Limb (tissue), 2 donors: Measurements from ENCODE around the gene CARS1.
A peak's percentile ranks its signal among the peaks of the same experiment; 100 is the strongest.

ENCODE experiments used
- DNase-seq, 2 donors: peaks; one replicate each; pipeline ENCODE4 v3.0.0-alpha.2; 2016; ENCODE audit errors: extremely low spot score in 2 of 2

Gene CARS1

DNA sequence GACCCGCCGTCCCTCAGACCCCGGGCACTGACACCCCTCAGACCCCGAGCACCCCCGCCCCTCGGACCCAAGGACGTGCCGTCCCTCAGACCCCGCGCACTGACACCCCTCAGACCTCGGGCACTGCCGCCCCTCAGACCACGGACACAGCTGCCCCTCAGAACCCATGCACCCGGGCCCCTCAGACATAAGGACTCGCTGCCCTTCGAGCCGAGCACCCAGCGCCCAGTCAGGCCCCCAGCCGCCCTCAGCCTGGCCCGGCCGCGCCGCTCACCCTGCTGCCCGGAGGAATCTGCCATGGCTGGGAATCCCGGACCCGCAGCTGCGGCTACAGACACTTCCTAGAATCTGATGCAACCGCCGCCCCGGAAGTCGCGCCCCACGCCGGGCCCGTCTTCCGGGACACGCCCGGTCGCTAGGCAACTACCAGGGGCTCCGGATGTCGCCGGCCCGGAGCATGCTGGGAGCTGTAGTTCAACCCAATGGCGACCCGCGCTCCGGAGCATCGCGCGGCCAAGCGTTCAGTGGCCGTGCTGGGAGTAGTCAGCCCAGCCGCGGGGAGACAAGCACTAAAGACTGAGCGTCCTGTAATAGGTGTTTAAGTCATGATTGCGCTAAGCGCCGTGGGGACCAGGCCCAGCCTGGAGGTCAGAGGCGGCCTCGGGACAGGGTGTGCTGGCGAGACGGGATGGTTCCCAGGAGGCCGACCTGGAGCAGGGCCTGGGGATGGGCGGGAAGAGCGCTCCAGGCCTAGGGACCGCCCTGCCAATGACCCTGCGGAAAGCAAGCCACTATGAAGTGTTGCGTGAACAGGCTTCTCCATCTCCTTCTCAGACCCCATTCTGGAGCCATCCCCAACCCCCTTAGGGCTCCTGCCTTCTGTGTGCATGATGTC lies at the start of gene CARS1:
Gene CARS1 (minus strand): TSS at position 355 of the 895 bp plus-strand sequence. CDS start 56 bp downstream, at position 299.
- DNase-seq, result peak; percentile 95 to 96

GRCh38 chr11:3105791-3106735 lies 48.8 kb upstream of the CARS1 start:
- no peak for DNase-seq

DNA sequence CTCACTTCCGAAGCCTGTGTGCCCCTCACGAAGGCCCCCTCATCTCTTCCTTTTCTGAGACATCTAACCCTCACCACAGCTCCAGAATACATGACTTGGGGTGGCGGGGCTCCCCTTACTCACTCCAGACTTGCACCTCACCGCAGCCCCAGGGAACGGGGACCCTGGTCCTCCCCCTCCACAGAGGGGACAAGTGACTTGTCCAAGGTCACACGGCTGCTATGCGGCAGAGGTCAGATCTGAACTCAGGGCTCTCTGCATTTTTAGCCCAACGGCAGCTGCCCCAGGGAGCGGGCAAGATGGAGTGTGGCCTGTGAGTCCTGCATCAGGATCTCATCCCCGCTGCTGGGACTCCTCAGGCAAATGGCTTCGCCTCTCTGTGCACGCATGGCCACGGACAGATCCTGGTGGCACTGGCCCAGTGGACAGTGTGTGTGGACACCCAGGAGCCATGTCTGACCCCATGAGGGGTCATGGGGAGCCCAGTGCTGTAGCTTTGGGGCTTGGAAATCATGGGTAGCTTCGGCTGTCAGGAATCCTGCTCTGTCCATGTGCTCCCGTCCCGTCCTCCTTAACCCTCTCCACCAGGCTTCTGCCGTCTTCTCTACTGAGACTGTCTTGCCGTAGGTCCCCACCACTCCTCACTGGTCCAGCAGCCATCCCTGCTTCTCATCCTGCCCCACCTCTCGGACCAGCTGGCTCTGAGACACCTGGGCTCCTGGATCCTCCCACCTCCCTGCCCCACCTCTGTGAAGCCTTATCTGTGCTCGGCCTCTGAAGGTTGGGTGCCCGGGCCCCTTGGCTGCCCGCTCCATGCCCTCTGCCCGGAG lies 48.0 kb upstream of the CARS1 start:
- DNase-seq, result no peak

GRCh38 chr11:3104051-3104714 lies 47.0 kb upstream of the CARS1 start:
- DNase-seq, result no peak

DNA sequence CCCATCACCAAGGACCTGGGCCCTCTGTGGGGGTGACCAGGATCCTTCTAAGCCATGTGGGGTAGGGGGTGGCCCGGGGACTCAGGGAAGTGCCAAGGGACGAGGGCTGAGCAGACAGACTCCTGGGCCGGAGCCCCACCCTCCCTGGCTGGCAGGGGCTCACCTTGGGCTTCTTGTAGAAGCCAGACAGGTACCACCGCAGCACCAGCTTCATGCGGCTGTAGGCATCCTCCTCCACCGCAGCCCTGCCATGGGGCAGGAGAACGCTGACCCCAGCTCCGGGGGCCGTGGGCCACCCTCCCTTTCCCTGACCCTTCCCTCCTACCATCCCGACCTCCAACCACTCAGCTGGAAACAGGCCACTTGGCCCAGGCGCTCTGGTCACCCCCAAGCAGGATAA lies 45.9 kb upstream of the CARS1 start:
- DNase-seq, result no peak

GRCh38 chr11:3102641-3102921 lies 45.4 kb upstream of the CARS1 start:
- no peak for DNase-seq

DNA sequence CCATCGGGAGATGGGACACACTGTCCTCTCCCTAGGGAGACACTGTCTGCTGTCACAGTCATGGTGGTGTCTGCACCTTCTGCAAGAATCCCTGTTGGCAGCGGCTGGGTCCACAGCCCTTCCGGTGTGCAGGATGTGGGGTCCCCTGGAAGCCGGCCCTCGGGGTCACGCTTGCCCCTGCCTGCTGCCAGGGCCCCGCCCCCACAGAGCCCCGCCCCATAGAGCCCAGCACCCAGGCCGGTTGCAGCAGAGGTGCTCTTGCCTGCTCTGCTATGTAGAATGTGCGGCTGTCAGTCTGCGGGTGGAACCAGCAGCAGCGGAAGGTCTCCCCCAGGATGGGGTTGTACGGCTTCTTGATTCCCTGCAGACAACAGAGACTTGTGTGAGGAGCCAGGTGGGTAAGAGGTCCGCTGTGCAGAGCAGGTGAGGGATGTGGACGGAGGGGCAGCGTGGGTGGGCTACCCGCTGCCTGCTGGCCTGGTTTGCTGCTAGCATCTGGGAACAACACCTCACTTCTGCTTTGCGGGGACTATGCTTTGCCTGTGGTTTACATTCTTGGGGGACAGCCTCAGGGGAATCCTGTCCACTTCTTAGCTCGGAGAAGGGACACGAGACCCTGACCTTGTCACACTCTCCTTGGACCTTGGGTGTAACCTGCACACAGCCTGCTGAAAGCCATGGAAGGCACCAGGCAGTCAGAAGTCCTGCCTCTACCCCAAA lies 44.9 kb upstream of the CARS1 start:
- no peak for DNase-seq

- no peak for DNase-seq
These were observed 42.0 kb upstream of the CARS1 start for GRCh38 chr11:3099178-3099577.

DNA sequence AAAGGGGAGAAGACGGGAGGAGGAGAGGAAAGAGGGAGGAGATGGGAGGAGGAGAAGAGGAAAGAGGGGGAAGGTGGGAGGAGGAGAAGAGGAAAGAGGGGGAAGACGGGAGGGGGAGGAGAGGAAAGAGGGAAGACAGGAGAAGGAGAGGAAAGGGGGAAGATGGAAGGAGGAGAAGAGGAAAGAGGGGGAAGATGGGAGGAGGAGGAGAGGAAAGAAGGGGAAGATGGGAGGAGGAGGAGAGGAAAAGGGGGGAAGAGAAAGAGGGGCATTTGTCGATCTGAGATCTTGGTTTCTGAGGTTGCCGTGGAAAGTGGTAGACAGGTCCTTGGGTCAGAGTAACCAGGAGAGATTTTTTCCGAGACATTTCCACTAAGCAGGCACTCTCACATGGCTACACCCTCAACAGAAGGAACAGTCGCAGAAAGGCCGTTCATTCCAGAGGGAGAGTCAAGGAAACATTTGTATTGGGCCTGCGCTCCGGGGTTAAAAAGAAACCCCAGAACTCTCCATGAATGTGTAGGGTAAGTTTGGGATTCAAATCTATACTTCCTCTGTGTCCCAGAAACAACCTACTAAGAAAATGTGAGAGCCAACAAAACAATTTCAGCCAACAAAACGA lies 39.8 kb upstream of the CARS1 start:
- DNase-seq, result no peak

DNA sequence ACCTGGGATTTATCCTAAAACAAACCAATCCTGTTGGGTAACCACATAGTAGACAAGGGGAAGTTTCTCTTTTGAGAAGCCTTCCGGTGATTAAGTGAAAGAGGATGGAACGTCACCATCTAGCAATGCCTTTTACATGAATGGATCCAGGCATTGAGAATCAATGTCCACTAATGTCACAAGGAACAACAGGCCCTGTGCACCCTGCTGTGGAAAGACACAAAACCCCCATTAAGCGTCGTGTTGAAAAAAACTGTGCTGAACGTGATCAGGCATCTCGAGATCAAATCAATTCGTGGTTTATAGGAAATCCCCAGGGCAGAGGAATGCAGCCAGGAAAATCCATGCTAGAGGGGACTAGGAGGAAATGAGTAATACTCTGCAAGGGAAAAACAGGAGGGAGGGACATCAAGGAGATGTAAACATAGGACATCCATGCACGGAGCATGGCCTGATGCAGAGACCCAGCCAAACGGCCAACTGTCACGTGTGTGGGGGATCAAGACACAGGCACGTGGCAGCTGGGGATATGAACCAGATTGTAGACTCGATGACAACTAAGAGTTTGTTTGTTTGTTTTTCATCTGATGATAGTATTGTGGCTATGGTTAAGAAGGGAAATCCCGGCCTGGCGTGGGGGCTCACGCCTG lies 38.6 kb upstream of the CARS1 start:
- peak in 1 of 2 donors; percentile 45 for DNase-seq

DNA sequence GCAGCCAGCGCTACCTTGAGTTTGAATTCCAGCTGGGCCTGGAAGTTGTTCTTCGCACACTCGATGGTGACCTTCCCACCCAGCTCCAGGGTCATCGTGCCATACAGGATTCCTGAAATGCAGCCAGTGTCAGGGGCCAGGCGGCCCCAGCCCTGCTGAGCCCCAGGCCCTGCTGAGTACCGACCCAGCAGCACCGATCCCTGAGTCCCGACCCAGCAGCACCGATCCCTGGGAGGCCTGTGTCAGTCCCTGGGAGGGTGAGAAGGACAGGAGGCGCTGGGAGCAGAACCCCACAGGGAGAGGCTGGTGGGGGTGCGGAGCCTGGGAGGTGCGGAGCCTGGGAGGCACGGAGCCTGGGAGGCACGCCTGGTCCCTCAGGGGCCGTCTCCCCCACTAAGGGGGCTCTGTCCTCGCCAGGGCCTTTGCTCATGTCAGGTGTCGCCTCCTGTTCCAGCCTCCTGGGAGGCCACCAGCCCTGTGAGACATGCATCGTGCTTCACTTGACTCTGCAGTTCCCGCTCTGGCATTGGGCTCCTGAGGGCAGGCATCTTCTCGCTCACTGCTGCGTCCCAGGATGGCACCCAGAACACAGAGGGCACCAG lies 37.1 kb upstream of the CARS1 start:
- no peak for DNase-seq

GRCh38 chr11:3093281-3094191 lies 36.3 kb upstream of the CARS1 start:
- no peak for DNase-seq

- DNase-seq, result no peak
These were observed 35.4 kb upstream of the CARS1 start for GRCh38 chr11:3092603-3093141.

DNA sequence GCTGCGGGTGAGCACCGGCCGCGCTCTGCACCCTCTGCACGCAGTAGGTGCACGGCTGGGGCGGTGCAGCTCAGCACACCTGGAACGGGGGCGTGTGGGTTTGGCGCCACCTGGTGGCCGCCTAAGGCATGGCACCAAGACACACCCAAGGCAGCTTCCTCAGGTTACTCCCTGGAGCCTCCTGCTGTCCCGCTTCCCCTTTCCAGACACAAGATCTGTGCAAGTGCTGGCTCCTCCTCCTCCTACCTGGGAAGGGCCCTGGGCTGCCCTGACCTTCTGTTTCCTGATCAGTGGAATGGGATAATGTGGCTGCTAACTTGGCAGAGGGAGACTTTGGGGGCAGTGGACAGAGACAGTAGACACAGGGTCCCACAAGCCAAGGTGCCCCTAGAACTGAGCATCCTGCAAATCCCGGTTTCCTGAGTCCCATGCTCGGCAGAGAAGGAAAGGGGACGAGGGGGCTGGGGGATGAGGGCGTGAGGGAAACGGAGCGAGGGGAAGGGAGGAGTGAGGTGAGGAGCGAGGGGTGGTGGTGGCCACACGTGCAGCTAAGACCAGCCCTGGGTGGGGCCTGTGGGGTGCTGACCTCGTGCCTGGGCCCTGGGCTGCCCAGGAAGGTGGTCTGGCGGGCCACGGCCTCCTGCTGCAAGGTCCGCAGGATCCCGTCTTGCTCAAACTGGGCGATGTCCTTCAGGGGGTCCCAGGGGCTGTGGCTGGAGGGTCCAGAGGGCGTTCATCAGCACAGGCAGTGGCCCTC lies 34.8 kb upstream of the CARS1 start:
- peak; percentile 57 to 81 for DNase-seq

DNA sequence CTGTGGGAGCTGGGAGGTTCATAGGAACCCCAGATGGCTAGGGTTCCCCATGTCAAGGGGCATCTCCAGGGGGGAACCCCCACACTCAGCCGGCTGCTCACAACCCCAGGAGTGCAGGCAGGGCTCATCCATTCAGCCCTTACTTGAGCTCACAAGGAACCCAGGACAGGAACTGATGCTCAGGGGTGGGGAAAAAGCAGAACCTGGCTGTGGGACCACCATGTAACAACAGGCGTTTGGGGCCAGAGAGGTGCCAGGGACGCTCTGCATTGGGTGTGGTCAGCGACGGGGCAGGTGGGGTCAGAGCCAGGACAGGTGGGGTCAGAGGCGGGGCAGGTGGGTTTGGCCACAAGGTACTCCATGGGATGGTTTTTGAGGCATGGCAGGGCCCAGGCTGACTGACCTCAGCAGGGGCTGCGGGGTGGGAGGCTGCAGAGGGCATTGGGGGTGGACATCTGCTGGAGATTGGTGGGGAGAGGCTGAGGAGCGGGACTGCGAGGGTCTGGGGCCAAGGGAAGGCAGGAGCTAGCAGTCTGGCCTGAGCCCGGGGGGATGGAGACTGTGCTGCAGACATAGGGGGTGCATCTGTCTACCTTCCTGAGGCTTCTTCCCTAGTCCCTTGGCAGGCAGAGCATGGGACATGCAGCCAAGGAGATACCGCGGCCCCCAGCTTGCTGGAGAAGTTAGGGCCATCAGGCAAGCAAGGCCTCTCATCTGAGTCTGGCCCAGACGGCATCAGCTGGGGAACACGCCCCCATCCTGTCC lies 34.0 kb upstream of the CARS1 start:
- no peak for DNase-seq
